Skeletal muscle tissue (tissue), 4 donors: ENCODE results near the gene CRB1. TPM values are rescaled to one million over a fixed set of nuclear protein-coding genes. Genes with fewer than 3 reads are reported as not detected.

Source experiments
- H3K27ac ChIP-seq: one replicate; pipeline ENCODE4 v1.7.0; 2013; ENCODE audit warnings: mild to moderate bottlenecking, low read depth, low read length, inconsistent platforms
- H3K27me3 ChIP-seq, 3 donors: one replicate each; pipeline ENCODE4 v1.7.0; 2013; ENCODE audit warnings: low read length in 3 of 3; ENCODE audit not compliant: control insufficient read depth in 3 of 3, insufficient read depth in 3 of 3
- H3K36me3 ChIP-seq, 3 donors: one replicate each; pipeline ENCODE4 v1.7.0; 2013; ENCODE audit warnings: low read length in 3 of 3; ENCODE audit not compliant: control insufficient read depth in 3 of 3, insufficient read depth in 3 of 3
- H3K4me1 ChIP-seq, 3 donors: one replicate each; pipeline ENCODE4 v1.7.0; 2013; ENCODE audit warnings: low read length in 3 of 3, mild to moderate bottlenecking in 3 of 3; ENCODE audit not compliant: control insufficient read depth in 3 of 3, insufficient read depth in 3 of 3
- H3K4me3 ChIP-seq, 3 donors: one replicate each; pipeline ENCODE4 v1.7.0; 2013; ENCODE audit warnings: low read length in 3 of 3
- H3K9ac ChIP-seq, 3 donors: one replicate each; pipeline ENCODE4 v1.7.0; 2013; ENCODE audit warnings: low read length in 3 of 3, mild to moderate bottlenecking in 3 of 3, moderate library complexity in 2 of 3, low read depth in 1 of 3
- H3K9me3 ChIP-seq, 3 donors: one replicate each; pipeline ENCODE4 v1.7.0; 2013; ENCODE audit warnings: low read length in 3 of 3; ENCODE audit not compliant: control insufficient read depth in 3 of 3
- total RNA-seq: library from RNA; depleted of rRNA; stranded (reverse); fragments of >200 nt; gene quantifications from one replicate; pipeline ENCODE4 v1.2.3, GENCODE V29; 2014
- donor health status: Osteomylitis.

Gene CRB1
- total RNA-seq, 1 donor from 2014 or later = 1.0 TPM

- Histone ChIP-seq H3K27me3 (no peaks in the 10 kb centered on the region), H3K4me3 (no peak overlapping the region), H3K36me3 (no peaks in the 10 kb centered on the region), H3K4me1 (no peaks in the 10 kb centered on the region), H3K9ac (no peak overlapping the region), H3K27ac (no peak overlapping the region), H3K9me3 (no peaks in the 10 kb centered on the region)
These were observed 170.1 kb downstream of the CRB1 start for GRCh38 chr1:197438010-197438790.

- Histone ChIP-seq H3K9me3 (no peaks in the 10 kb centered on the region), H3K27me3 (no peaks in the 10 kb centered on the region), H3K4me1 (no peaks in the 10 kb centered on the region), H3K9ac (no peak overlapping the region), H3K27ac (no peak overlapping the region), H3K4me3 (no peak overlapping the region), H3K36me3 (no peaks in the 10 kb centered on the region)
These were observed 171.7 kb downstream of the CRB1 start for GRCh38 chr1:197439708-197440280.

- H3K4me1 ChIP-seq = no peaks in the 10 kb centered on the region
- no peaks in the 10 kb centered on the region for H3K27me3 ChIP-seq
- no peak overlapping the region for H3K4me3 ChIP-seq
- no peak overlapping the region for H3K27ac ChIP-seq
- H3K9me3 ChIP-seq = no peaks in the 10 kb centered on the region
- H3K9ac ChIP-seq = no peak overlapping the region
- H3K36me3 ChIP-seq = no peaks in the 10 kb centered on the region
These were observed 172.7 kb downstream of the CRB1 start for GRCh38 chr1:197440715-197441114.

GRCh38 chr1:197441999-197442414 is 174.0 kb downstream of the CRB1 start:
- no peaks in the 10 kb centered on the region for H3K36me3 ChIP-seq
- no peak overlapping the region for H3K27ac ChIP-seq
- no peaks in the 10 kb centered on the region for H3K4me1 ChIP-seq
- no peaks in the 10 kb centered on the region for H3K27me3 ChIP-seq
- no peak overlapping the region for H3K4me3 ChIP-seq
- no peaks in the 10 kb centered on the region for H3K9me3 ChIP-seq
- no peak overlapping the region for H3K9ac ChIP-seq

GRCh38 chr1:197444755-197445154 is 176.7 kb downstream of the CRB1 start:
- no peak overlapping the region for H3K4me3 ChIP-seq
- H3K27ac ChIP-seq = no peak overlapping the region

GRCh38 chr1:197448121-197448779 is 180.2 kb downstream of the CRB1 start:
- Histone ChIP-seq H3K9me3 (no peaks in the 10 kb centered on the region), H3K36me3 (no peaks in the 10 kb centered on the region), H3K27me3 (no peaks in the 10 kb centered on the region), H3K4me1 (no peaks in the 10 kb centered on the region), H3K27ac (no peak overlapping the region), H3K4me3 (no peak overlapping the region), H3K9ac (no peak overlapping the region)

More at GRCh38 chr1:197444755-197445154, 176.7 kb downstream of the CRB1 start:
- Histone ChIP-seq H3K4me1 (no peaks in the 10 kb centered on the region), H3K27me3 (no peaks in the 10 kb centered on the region), H3K9me3 (no peaks in the 10 kb centered on the region), H3K9ac (no peak overlapping the region), H3K36me3 (no peaks in the 10 kb centered on the region)

GRCh38 chr1:197451381-197451780 is 183.3 kb downstream of the CRB1 start:
- no peaks in the 10 kb centered on the region for H3K36me3 ChIP-seq
- H3K9ac ChIP-seq = no peak overlapping the region
- no peak overlapping the region for H3K4me3 ChIP-seq
- H3K27me3 ChIP-seq = no peaks in the 10 kb centered on the region
- no peaks in the 10 kb centered on the region for H3K4me1 ChIP-seq
- no peak overlapping the region for H3K27ac ChIP-seq
- H3K9me3 ChIP-seq = no peaks in the 10 kb centered on the region

GRCh38 chr1:197453376-197454058 is 185.5 kb downstream of the CRB1 start:
- Histone ChIP-seq H3K4me1 (no peaks in the 10 kb centered on the region), H3K9me3 (no peaks in the 10 kb centered on the region), H3K9ac (no peak overlapping the region), H3K36me3 (no peaks in the 10 kb centered on the region), H3K27ac (no peak overlapping the region), H3K27me3 (no peaks in the 10 kb centered on the region), H3K4me3 (no peak overlapping the region)

GRCh38 chr1:197462539-197462938 is 194.5 kb downstream of the CRB1 start:
- H3K27me3 ChIP-seq = no peaks in the 10 kb centered on the region
- no peak overlapping the region for H3K4me3 ChIP-seq
- peaks cover 0 to 2% (median 0%) of the 10 kb centered on the region in 3 donors for H3K4me1 ChIP-seq
- no peak overlapping the region for H3K9ac ChIP-seq
- H3K9me3 ChIP-seq = no peaks in the 10 kb centered on the region
- H3K36me3 ChIP-seq = no peaks in the 10 kb centered on the region
- H3K27ac ChIP-seq = no peak overlapping the region

- Histone ChIP-seq H3K36me3 (no peaks in the 10 kb centered on the region), H3K27me3 (no peaks in the 10 kb centered on the region), H3K9ac (no peak overlapping the region), H3K9me3 (no peaks in the 10 kb centered on the region), H3K27ac (no peak overlapping the region), H3K4me3 (no peak overlapping the region), H3K4me1 (peaks cover 0 to 2% (median 0%) of the 10 kb centered on the region in 3 donors)
These were observed 195.1 kb downstream of the CRB1 start for GRCh38 chr1:197463142-197463541.
